Choroid plexus epithelial cell (primary cell): ENCODE measurements around the gene SYT14.

Experiments
- DNase-seq: peaks from one replicate; pipeline ENCODE4 v3.0.0-alpha.2; 2010; ENCODE audit warnings: low read depth
- H3K4me3 ChIP-seq: 2 replicates; pipeline ENCODE4 v1.5.1; 2011; ENCODE audit warnings: low read depth, mild to moderate bottlenecking, control low read depth, low read length, moderate library complexity
- CTCF ChIP-seq: conservative IDR thresholded peaks from 2 replicates; pipeline ENCODE4 v1.5.1; 2011; ENCODE audit warnings: low read depth, mild to moderate bottlenecking, control low read depth, inconsistent platforms, low read length, moderate library complexity

SYT14 gene

GRCh38 chr1:210001751-210002150 lies 63.7 kb downstream of the SYT14 start:
- H3K4me3 ChIP-seq, result no peak overlapping the region
- no peak for DNase-seq
- no peak for TF ChIP-seq CTCF

DNA sequence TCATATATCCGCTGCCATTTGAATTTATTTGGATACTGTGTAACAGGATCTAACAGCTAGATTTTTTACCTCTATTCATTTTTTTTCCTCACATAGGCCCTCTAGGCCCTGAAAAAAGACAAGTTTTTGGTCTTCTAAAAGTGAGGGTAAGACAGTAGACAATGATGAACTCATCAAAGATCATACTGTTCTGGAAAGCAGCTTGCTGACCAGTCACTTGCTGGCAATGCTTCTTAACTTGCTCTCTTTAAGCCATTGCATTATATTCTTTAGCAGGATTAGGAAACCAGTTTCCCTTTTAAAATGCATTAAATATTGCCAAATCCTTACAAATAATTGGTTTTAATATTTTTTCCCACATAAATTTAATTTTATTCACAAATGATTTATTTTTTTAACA lies 65.5 kb downstream of the SYT14 start:
- DNase-seq, result no peak
- TF ChIP-seq CTCF, result no peak
- no peak overlapping the region for H3K4me3 ChIP-seq

DNA sequence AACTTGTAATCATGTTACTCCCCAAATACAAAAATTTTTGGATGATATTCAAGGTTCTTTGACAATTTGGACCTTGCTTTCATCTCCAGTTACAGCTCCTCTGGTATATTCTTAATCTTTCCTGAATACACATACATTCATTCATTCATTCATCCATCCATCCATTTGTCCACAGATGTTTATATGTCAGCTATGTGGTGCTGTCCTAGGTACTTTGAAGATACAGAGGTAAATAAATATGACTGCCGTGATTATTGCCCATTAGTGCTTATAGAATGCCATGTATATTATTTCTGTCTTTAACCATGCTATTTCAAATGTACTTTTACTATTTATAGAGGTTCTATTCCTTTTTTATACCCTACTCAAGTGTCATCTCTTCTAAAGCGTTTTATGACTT lies 72.1 kb downstream of the SYT14 start:
- DNase-seq, result no peak
- no peak for TF ChIP-seq CTCF
- H3K4me3 ChIP-seq, result no peak overlapping the region

- H3K4me3 ChIP-seq, result no peak overlapping the region
- DNase-seq, result no peak
- TF ChIP-seq CTCF, result no peak
Observed at GRCh38 chr1:210021145-210021860, 83.3 kb downstream of the SYT14 start.

- TF ChIP-seq CTCF, result no peak
- DNase-seq, result no peak
- H3K4me3 ChIP-seq, result no peak overlapping the region
Observed at GRCh38 chr1:210022044-210022443, 84.0 kb downstream of the SYT14 start.

DNA sequence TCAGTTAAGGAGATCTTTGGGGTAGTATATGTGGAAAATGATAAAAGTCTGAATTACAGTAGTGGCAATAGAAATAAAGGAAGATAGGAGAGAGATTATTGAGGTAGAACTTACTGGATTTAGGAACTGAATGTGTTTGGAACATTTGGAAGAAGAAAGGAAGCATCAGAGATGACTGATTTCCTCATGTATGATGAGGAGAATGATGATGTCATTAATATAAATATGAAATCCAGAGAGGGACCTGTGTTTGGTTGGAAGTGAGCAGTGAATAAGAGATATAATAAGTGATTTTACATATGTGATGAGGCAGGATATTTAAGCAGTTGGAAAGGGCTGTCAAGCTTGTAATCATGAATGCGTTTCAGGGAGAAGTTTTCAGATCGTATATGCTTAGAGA lies 86.3 kb downstream of the SYT14 start:
- no peak overlapping the region for H3K4me3 ChIP-seq
- no peak for DNase-seq
- TF ChIP-seq CTCF, result no peak

DNA sequence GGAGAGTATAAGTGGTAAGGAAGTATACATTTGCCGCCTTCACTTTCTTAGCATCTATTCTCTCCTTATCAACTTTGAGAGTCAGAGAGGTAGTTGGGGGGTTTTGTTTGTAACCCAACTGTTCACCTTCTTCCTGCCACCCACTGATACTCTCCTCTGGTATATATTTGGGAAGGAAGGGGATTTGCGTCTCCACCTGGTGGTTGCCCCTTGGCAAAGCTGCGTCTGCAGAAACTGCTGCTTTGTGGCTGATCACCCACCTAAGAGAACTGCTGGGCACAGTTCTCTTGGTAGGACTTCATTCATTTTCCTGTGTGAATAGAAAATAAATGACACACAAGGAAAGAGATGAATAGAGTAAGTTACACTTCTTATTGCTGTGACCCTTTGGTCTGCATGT lies 87.0 kb downstream of the SYT14 start:
- TF ChIP-seq CTCF, result no peak
- DNase-seq, result no peak
- H3K4me3 ChIP-seq, result no peak overlapping the region
